ENCODE data around the gene CAMKK2. TPM values are rescaled to one million over a fixed set of nuclear protein-coding genes. Genes with fewer than 3 reads are reported as not detected.
A peak's percentile ranks its signal among the peaks of the same experiment; 100 is the strongest.
"Not testable (repeated sequence)": the region's sequence is repeated elsewhere in the genome, so short reads cannot be mapped to it uniquely, and the experiment has no call there.

Gene CAMKK2
- total RNA-seq, 1 donor from 2014 or later, result 41.6 TPM

DNA sequence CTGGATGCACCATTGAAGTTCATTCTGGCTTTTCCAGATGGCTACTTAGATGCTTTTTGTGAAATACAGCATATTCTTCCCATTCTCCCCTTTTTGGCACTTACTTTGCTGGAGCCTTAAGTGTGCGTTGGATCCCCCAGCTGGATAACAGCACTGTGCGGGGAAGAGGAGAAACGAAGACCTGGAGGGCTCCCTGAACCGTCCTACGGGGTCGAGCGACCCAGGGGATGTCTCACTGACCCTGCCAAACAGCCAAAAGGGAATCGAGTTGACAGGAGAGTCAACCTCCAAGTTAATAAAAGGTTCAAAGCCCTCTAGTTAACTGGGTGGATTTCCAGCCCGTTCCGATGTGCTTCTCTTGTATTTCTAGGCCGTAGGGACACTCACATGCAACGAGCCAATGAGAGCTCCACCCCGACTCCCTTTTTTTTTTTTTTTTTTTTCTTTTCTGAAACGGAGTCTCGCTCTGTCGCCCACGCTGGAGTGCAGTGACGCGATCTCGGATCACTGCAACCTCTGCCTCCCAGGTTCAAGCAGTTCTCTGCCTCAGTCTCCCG is 1.0 kb upstream of the CAMKK2 start:
- DNase-seq, result no peak

DNA sequence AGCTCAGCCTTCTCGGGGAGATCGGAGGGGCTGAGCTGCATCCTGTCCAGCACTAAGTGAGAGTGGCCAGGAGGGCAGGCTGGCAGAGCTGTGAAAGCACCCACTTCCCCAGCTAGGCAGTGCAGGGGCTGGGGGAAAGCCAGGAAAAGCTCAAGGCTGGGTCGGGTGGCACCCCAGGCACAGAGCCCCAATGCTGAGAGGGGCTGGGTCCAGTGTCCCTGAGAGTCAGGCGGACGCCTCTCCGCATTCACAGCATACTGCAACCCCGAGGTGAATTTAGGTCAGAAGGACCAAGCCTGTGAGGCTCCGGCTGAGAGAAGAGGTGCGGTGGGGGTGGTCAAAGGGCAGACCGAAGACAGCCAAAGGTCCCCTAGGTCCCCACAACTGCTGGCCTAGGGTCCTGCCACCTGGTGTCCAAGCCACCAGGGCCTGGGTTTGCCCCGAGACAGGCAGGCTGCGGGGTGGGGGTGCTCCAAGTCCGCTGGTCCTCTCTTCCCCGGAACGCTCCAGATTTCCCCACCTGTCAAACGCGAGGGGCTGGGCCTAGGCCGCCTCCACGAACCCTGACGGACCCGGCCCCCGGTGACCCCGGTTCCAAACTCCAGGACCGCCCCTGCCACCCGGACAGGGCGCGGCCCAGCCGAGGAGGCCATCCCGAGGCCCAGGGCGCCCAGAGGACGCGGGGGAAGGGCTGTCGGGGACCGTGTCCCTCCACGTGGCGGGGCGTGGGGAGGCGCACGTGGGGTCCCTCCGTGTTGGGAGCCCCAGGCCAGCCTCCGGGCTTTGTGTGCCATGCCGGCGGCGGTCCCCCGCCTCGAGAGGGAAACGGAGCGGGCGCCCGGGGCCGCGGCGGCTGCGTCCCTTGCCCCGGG is 527 bp downstream of the CAMKK2 start:
- DNase-seq, result peak; percentile 62

DNA sequence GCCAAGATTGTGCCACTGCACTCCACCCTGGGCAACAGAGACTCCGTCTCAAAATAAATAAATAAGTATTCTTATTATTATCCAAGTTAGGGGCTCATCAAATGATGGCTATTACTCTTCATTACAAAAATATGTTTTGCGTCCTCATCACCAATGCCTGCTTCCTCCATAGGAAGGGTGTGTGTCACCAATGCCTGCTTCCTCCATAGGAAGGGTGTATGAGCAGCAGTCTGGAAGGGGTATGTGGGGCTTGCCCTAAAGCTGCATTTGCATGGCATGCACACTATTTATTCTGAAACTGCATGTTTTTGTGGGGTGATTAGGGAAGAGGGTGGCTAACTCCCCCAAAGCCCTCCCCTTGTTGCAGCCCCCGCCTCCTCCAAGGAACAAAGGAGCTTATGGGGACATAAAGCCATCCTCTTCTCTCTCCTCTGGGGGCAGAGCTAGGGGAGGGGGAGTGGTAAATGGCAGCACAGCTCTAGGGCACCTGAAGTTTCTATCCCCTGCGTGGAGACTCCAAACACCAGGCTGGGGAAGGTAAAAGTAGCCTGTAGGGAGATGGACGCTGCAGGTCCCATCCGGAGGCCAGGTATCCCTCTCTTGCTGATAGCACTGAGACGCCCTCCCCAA is 1.3 kb downstream of the CAMKK2 start:
- DNase-seq, result no peak

DNA sequence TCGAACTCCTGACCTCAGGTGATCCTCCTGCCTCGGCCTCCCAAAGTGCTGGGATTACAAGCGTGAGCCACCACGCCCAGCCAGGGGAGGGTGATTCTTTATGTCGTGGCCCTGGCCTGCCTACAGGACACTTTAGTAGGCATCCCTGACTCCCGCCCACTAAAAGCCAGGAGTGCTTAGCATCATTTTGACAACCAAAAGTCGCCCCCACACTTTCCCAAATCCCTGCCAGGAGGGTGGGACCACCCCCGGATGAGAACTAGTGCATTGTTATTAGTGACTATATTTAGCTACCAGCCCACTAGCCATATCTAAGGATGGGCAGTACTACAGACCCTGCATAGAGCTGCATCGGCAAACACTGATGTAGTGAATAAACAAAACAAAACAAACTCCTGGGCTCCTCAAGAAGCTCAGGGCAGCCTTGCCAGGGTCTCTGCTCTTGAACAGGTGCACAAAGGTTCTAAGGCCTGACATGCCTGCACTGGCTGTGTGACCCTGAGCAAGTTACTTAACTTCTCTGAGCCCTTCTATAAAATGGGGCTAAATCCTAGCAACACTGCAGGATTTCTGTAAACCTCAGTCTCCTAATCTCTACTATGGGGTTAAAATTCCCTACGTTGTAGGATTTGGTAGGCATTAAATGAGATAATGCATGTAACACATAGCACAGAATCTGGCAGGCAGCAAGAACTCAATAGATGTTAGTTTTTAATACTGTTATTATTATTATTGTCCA is 2.2 kb downstream of the CAMKK2 start:
- no peak for DNase-seq

DNA sequence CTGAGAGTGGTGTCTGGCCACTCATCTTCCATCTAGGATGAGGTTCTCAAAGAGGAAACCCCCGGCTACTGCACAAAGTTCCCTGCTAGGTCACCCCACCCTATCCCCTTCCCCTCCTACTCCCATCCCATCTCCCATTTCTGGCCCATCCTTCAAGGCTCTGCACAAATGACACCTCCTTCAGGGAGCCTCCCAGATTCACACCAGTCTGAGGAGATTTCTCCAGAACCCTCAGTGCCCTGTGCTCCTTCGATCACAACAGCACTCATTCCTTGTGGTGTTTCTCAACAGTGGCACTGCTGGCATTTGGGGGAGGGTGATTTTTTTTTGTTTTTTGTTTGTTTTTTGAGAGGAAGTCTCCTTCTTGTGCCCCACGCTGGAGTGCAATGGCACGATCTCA is 2.9 kb downstream of the CAMKK2 start:
- no peak for DNase-seq

DNA sequence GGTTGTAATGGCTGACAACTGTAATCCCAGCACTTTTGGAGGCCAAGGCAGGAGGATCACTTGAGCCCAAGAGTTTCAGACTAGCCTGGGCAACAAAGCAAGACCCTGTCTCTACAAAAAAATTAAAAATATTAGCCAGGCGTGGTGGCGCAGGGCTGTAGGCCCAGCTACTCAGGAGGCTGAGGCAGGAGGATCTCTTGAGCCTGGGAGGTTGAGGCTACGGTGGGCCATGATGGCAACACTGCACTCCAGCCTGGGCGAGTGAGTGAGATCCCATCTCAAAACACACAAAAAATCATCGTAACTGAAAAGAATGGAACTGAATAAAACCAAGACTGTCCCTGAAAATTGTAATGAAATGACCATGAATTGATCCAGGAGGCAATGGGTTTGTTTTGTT is 6.1 kb downstream of the CAMKK2 start:
- no peak for DNase-seq

DNA sequence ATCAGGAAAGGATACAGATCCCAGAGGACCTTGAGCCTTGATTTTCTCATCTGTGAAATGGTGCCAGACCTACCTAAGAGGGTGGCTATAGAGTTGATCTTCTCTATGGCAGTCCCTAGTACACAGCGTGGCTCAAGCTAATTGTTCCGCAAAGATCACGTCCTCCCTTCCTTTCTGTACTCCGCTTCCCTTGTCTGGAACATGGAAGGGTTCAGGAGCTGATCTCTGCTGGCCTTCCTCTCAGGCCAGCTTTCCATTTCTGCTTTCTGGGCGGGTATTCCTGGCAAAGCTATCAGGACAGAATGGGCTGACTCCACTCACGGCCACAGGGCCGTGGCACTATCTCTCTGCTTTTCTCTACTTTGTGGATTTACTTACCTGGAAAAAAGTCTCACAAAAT is 6.5 kb downstream of the CAMKK2 start:
- no peak for DNase-seq

DNA sequence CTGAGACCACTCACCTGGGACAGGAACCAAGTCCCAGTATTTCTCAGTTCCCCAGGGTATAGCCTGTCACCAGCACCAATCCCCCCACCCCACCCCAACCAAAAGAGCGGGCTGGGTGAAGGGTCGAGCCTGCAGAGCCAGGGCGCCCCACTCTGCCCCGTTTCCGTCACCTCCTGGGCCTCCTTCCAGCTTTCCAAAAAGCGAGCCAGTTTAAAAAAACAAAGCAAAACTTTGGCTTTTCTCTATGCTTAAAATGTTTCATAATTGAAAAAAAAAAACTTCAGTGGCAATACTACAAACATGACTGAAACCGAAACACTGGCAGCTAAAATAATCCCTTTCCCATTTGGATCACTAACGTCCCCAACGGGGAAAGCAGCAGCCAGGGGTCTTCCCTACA is 7.5 kb downstream of the CAMKK2 start:
- no peak for DNase-seq

DNA sequence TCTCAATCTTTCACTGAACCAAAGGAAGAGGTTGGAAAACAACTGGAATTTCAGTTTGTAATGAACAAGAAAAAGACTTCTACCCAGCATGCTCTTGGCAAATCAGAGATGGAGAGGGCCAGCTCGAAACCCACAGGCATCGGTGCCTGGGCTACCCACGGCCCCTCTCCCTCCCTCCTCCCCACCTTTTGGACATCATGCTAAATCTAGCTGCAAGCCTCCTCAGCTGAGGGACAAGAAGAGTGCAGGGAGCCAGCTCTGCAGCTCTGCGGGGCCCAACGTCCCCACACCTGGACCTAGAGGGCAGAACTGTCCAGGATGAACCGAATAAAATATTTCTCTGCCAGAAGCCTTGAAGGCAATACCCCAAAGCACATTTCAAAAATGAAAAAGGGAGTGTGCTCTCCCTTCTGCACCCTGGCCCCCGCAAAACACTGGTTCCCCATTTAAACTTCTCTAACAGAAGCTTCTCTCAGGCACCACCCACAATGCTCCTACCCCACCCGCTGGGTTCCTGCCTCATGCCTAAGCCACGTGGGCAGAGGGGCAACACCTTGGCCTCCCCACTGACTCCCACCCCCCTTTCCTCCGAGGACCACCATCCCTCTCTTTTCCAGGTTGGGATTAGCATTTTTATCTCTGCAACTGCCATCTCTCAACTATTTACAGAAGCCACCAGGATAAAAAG is 8.2 kb downstream of the CAMKK2 start:
- DNase-seq, result no peak

DNA sequence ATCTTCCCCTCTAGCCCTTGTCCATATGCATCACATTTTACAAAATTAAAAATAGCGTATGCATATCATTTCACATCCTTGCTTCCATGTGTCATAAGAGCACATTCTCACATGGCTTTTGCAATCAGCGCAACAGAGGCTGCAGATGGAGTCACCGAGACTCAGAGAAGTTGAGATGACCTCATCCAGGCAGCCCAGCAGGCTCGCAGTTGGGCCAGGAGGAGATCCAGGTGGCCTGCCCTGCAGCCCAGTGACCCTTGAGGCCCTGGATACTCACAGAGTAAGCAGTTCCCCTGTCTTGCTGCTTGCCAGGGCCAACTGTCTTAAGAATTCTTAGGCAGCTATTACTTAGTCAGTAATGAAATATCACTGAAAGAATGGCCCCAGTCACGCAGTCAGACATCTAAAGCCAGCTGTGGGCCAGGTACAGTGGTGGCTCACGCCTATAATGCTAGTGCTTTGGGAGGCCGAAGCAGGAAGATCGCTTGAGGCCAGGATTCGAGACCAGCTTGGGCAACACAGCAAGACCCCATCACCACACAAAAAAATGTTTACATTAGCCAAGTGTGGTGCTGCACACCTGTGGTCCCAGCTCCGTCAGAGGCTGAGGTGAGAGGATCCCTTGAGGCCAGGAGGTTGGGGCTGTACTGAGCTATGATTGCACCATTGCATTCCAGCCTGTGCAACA is 9.1 kb downstream of the CAMKK2 start:
- peak; percentile 15 for DNase-seq

DNA sequence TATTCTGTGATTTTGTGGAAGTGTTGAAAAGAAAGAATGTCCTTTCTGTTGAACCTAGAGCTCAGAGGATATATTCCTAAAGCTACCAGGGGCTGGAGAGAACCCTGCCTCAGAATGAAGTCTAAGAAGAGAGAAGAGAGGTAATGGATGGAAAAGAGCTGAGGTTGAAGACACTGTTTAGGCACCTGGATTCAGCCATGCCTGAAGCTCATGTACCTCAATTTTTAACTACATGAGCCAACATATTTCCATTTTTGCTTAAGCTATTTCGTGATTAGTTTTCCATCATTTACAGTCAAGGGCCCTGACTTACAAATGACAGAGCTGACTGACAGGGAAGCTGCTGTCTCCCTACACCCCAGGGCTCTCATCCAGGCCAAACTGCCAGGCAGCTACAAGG is 10.7 kb downstream of the CAMKK2 start:
- DNase-seq, result no peak

DNA sequence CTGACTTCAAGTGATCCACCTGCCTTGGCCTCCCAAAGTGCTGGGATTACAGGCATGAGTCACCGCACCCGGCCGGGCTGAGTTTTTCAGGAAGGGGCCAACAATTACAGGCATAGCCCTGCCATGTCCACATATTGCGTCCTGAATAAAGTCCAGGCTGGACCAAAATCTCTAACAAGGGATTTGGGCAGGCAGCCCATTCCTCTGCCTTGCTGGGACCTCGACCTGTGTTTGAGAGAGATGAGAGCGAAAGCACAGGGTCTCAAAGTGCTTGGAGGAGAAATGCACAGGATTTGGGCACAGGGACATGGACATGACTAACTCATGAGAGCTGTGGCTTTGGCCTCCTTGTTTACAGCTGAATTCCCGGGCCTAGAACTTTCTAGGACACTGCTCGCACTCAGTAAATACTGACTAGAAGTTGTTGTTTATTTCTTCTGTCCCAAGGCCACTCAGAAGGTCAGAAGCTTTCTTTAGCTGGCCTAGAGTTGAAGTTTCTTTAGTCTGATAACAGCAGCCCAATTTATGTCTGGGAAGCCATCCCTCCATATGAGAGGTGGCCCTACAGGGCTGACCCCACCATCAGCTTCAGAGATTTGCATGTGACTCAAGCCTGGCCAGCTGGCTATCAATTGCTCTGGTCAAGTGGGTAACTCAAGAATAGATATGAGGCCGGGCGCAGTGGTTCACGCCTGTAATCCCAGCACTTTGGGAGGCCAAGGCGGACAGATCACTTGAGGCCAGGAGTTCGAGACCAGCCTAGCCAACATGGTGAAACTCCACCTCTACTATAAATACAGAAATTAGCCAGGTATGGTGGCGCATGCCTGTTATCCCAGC is 11.7 kb downstream of the CAMKK2 start:
- no peak for DNase-seq

DNA sequence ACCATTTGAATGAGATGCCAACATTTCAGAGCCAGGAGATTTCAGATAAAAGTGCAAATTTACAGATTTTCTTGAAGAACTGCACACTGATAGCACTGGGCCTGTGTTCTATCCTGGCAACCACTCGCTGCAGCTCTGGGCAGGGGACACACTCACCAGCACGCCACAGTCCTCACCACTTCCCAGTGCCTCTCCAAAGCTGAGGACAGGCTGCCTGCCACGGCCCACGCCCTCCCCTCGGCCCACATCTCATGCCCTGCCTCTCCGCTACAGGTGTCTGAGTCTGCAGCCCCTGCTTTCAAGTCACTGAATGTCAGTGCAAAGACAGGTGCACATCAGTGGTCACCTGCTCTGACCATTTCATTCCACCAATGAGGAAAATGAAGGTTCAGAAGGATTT is 12.7 kb downstream of the CAMKK2 start:
- DNase-seq, result no peak

DNA sequence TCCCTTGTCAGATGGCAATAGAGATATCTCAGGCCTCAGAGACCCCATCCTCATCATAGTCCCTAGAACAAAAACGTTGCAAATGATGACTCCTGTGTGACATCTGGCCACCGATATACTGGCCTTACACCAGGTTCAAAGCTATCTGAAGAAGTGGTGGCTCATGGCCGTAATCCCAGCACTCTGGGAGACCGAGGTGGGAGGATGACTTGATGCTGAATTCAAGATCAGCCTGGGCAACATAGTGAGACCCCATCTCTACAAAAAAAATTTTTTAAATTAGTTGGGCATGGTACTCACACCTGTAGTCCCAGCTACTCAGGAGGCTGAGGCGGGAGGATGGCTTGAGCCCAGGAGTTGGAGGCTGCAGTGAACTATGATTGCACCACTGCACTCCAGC is 13.1 kb downstream of the CAMKK2 start:
- no peak for DNase-seq

DNA sequence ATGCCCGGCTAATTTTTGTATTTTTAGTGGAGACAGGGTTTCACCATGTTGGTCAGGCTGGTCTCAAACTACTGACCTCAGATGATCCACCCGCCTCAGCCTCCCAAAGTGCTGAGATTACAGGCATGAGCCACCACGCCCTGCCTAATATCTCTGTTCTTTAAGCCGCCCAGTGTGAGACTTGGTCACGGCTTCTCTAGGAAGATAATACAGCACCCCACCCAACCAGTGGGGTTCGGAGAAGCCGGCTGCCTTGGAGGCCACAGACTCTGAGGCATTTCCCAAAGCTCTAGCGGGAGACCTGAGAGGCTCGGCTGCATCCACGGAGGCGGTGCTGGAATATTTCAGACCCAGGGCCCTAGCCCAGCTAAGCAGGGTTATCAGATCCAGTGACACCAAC is 13.6 kb downstream of the CAMKK2 start:
- DNase-seq, result not testable (repeated sequence)

DNA sequence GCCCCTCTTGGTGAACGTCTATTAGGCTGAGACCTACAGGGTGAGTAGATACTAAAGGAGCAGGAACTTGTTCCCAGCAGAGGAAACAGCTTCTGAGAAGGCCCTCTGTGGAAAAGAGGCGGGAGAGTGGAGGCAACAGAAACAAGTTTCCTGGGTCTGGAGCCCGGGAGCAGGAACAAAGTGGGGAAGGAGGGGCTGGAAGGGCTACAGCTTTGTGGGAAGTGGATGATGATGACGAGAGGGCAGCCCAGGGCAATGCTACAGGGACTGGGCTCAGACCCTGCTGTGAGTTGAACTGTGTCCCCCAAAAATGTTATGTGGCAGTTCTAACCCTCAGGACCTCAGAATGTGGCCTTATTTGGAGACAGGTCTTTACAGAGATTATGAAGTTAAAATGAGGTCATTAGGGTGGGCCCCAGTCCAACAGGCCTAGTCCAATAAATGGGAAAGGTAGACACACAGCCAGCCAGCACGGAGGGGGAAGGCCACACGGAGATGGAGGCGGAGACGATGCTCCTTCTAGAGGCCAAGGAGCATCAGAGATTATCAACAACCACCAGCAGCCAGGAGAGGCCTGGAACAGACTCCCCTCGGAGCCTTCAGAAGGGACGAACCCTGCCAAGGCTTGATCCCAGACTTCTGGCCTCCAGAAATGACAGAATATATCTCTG is 14.3 kb downstream of the CAMKK2 start:
- DNase-seq, result no peak

DNA sequence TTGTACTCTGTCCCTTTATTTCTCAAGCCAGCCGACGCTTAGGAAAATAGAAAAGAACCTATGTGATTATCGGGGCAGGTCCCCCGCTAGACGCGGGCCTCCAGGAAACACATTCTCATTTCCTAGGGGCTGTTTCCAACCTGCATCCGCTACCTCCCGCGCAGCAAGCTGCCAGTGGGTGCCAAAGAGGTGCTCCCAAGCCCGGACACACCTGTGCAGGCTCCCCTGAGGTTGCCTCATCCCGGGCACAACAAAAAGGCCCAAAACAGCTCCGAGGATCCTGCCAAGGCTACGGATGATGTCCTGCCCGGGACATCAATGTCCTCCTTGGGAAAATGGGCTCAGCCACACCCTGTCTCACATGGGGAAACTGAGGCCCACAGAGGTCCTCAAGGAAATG is 15.4 kb downstream of the CAMKK2 start:
- DNase-seq, result not testable (repeated sequence)

DNA sequence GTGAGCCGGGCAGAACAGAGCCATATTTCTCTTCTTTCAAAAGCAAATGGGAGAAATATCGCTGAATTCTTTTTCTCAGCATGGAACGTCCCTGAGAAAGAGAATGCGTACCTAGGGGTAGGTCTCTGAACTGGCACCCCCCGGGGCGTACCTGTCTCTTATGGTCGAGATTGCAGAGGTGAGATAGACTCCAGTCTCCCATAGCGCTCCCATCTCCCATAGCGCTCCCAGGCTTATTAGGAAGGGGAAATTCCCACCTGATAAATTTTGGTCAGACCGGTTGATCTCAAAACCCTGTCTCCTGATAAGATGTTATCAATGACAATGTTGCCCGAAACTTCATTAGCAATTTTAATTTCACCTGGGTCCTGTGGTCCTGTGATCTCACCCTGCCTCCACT is 16.0 kb downstream of the CAMKK2 start:
- DNase-seq, result not testable (repeated sequence)

DNA sequence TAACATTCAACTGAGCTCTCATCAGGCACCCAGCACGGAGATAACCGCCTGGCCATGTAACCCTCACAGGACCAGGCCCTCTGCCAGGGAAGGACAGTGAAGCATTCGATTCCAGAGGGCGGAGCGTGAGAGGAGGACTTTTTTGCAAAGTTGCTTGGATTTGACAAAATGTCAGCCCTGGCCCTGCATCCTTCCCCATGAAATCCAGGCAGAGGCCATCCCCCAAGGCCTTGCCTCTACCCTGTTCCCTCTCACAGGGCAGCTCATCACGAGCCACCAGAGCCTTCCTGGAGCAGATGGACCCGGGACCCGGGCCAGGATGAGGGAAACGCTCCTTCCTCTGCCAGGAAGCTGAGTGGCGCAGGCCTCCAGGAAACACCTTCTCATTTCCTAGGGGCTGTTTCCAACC is 17.0 kb downstream of the CAMKK2 start:
- DNase-seq, result peak; percentile 31

DNA sequence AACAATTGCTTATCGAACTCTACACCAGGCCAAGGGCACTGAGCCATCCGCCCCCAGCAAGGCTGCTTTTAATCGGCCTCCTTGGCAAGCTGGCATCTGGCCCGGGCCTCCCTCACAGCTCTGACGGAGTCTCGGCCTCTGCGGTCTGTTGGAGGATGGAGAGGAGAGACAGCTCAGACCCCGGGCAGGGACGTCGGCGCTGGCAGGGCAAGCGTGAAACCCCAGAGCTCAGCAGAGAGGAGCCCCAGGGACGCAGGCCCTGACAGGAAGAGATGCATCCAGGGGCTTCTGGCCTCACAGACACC is 17.5 kb downstream of the CAMKK2 start:
- DNase-seq, result no peak

Measured in occipital lobe (tissue), 2 donors.